GM19193 (cell line): ENCODE results near the gene GPR157.

Source experiments
- POLR2A ChIP-seq: IDR thresholded peaks from 4 replicates; pipeline ENCODE4 v1.6.1; 2011; ENCODE audit not compliant: insufficient read depth, insufficient read length; ENCODE audit errors: extremely low read depth

Gene GPR157

GRCh38 chr1:9106286-9106685 is 22.6 kb downstream of the GPR157 start:
- TF ChIP-seq POLR2A: no peak

- TF ChIP-seq POLR2A: no peak
These were observed 23.5 kb downstream of the GPR157 start for GRCh38 chr1:9105336-9105867.

GRCh38 chr1:9101510-9102146 is 27.3 kb downstream of the GPR157 start:
- no peak for TF ChIP-seq POLR2A

GRCh38 chr1:9100471-9101043 is 28.3 kb downstream of the GPR157 start:
- no peak for TF ChIP-seq POLR2A

- no peak for TF ChIP-seq POLR2A
These were observed 29.3 kb downstream of the GPR157 start for GRCh38 chr1:9099555-9099954.

- TF ChIP-seq POLR2A: no peak
These were observed 30.8 kb downstream of the GPR157 start for GRCh38 chr1:9097947-9098705.

GRCh38 chr1:9095818-9096217 is 33.1 kb downstream of the GPR157 start:
- no peak for TF ChIP-seq POLR2A

GRCh38 chr1:9093581-9093980 is 35.3 kb downstream of the GPR157 start:
- TF ChIP-seq POLR2A: no peak

GRCh38 chr1:9093091-9093490 is 35.8 kb downstream of the GPR157 start:
- TF ChIP-seq POLR2A: no peak

- TF ChIP-seq POLR2A: no peak
These were observed 40.1 kb downstream of the GPR157 start for GRCh38 chr1:9088807-9089206.

GRCh38 chr1:9087411-9088125 is 41.3 kb downstream of the GPR157 start:
- no peak for TF ChIP-seq POLR2A

- TF ChIP-seq POLR2A: no peak
These were observed 42.1 kb downstream of the GPR157 start for GRCh38 chr1:9086796-9087195.

- TF ChIP-seq POLR2A: no peak
These were observed 42.9 kb downstream of the GPR157 start for GRCh38 chr1:9086045-9086444.

- TF ChIP-seq POLR2A: no peak
These were observed 43.5 kb downstream of the GPR157 start for GRCh38 chr1:9085306-9085940.

- no peak for TF ChIP-seq POLR2A
These were observed 44.0 kb downstream of the GPR157 start for GRCh38 chr1:9084906-9085305.
